Measurements from ENCODE around the gene GIMAP5. TPM values are rescaled to one million over a fixed set of nuclear protein-coding genes. Genes with fewer than 3 reads are reported as not detected.

The GIMAP5 gene
- total and polyA plus RNA-seq, 2 of the 13 experiments (the other 11 are each of a cell fraction or from before 2014, with no cell fraction given) = not detected

GRCh38 chr7:150715293-150715692, 21.9 kb upstream of the GIMAP5 start:
- POLR2A ChIA-PET = no interaction called here
- FAIRE-seq = no peak

More at GRCh38 chr7:150715293-150715692, 21.9 kb upstream of the GIMAP5 start:
- WGBS (ENCODE audit: low lambda C conversion rate) = 48% methylated on average over 4 of the region's 4 CpGs
- Histone ChIP-seq H4K20me1 (ENCODE audit: insufficient read depth, low read length) (no peaks in the 10 kb centered on the region), H3K9ac (ENCODE audit: insufficient read depth, low read depth, low read length) (no peak overlapping the region), H3K36me3 (replicated peaks in 1 of 2; ENCODE audit: control insufficient read depth in 1 of 2, insufficient read depth in 2 of 2, low read length in 2 of 2) (no peaks in the 10 kb centered on the region), H3K4me1 (ENCODE audit: insufficient read depth, low read length) (no peaks in the 10 kb centered on the region), H3K27ac (ENCODE audit: extremely low read length, insufficient read depth, low read length) (no peak overlapping the region), H3K9me3 (ENCODE audit: low read length) (no peaks in the 10 kb centered on the region), H2AFZ (ENCODE audit: low read length) (no peak overlapping the region), H3K4me2 (ENCODE audit: low read depth, low read length) (no peak overlapping the region), H3K27me3 (ENCODE audit: control insufficient read depth in 1 of 2, insufficient read depth in 2 of 2, low read length in 2 of 2) (peaks cover 0 to 3% of the 10 kb centered on the region in 2 experiments; a peak in 2 of 5 replicates), H3K4me3 (replicated peaks in 1 of 3; ENCODE audit: insufficient read depth in 1 of 3, low read depth in 2 of 3, low read length in 3 of 3) (no peak overlapping the region), H3K79me2 (ENCODE audit: insufficient read depth, low read length) (no peaks in the 10 kb centered on the region)
- TF ChIP-seq ZNF576 (CRISPR knock-in tag; IDR thresholded peaks at IDR 0.05) (no peak), ZNF556 (CRISPR knock-in tag; IDR thresholded peaks at IDR 0.05; ENCODE audit: borderline replicate concordance) (no peak), ZBTB3 (CRISPR knock-in tag; IDR thresholded peaks at IDR 0.05; ENCODE audit: borderline replicate concordance, low read depth) (no peak), CREBL2 (CRISPR knock-in tag; IDR thresholded peaks at IDR 0.05; ENCODE audit: borderline replicate concordance) (no peak), TCF12 (IDR thresholded peaks at IDR 0.05) (no peak), TCF12 (CRISPR knock-in tag; IDR thresholded peaks at IDR 0.05) (no peak), TFAP4 (IDR thresholded peaks at IDR 0.05; ENCODE audit: borderline replicate concordance, low read depth) (no peak), TBL1XR1 (IDR thresholded peaks at IDR 0.05; ENCODE audit: borderline replicate concordance, low read length, partially characterized antibody) (no peak), NFYB (CRISPR knock-in tag; IDR thresholded peaks at IDR 0.05) (no peak), SMAD1 (CRISPR knock-in tag; IDR thresholded peaks at IDR 0.05; ENCODE audit: borderline replicate concordance, low read depth) (no peak), ZNF709 (CRISPR knock-in tag; IDR thresholded peaks at IDR 0.05) (no peak), JUN (CRISPR knock-in tag; IDR thresholded peaks at IDR 0.05) (no peak), ZNF276 (CRISPR knock-in tag; IDR thresholded peaks at IDR 0.05; ENCODE audit: low read depth) (no peak), ZNF703 (CRISPR knock-in tag; IDR thresholded peaks at IDR 0.05; ENCODE audit: borderline replicate concordance) (no peak)
- ATAC-seq (no peak), DNase-seq (ENCODE audit: low spot score) (no peak)
- intact Hi-C loops (cut with micrococcal nuclease; ENCODE audit: unreplicated experiment) (no loop called here), in situ Hi-C loops (cut with HindIII; ENCODE audit: extremely low pct_ligation_motif_present, low pct_unique_long_range_greater_than_20kb) (no loop called here)
- CTCF ChIA-PET (ENCODE audit: low intra/inter-chr PET ratio, low total read pairs) = no interaction called here
- no TSS peak for BruUV-seq (replicated peaks)
